GM23338 (cell line): ENCODE results near the gene BCL10. TPM values are rescaled to one million over a fixed set of nuclear protein-coding genes. Genes with fewer than 3 reads are reported as not detected.

Source experiments
- ATAC-seq: fragments of 200-7000 bp; cut with Tn5 transposase; 3 replicates; pipeline ENCODE4 v1.9.1; 2020
- DNase-seq: peaks from one replicate; pipeline ENCODE4 v3.0.0-alpha.2; 2015; ENCODE audit warnings: low spot score
- H2AFZ ChIP-seq: fragments of 200-600 bp; sonication (generic); 2 replicates; pipeline ENCODE4 v1.8.0; 2016; ENCODE audit warnings: antibody characterized with exemption, mild to moderate bottlenecking, moderate library complexity
- H3F3A ChIP-seq: fragments of 200-600 bp; sonication (generic); replicated peaks from 2 replicates; pipeline ENCODE4 v1.8.0; 2017; ENCODE audit warnings: antibody characterized with exemption, mixed run types, low read depth
- H3K27ac ChIP-seq: fragments of 200-600 bp; sonication (generic); 2 replicates; pipeline ENCODE4 v1.6.1; 2016; ENCODE audit warnings: low read depth
- H3K27me3 ChIP-seq: fragments of 200-600 bp; sonication (generic); 2 replicates; pipeline ENCODE4 v1.8.0; 2016; ENCODE audit warnings: mild to moderate bottlenecking, mixed run types, moderate library complexity; ENCODE audit not compliant: insufficient read depth
- H3K36me3 ChIP-seq: fragments of 200-600 bp; sonication (generic); 2 replicates; pipeline ENCODE4 v1.8.0; 2016; ENCODE audit warnings: mild to moderate bottlenecking; ENCODE audit not compliant: insufficient read depth
- H3K4me1 ChIP-seq: fragments of 200-600 bp; sonication (generic); 2 replicates; pipeline ENCODE4 v1.8.0; 2016; ENCODE audit warnings: mild to moderate bottlenecking, moderate library complexity; ENCODE audit not compliant: insufficient read depth
- H3K4me2 ChIP-seq: fragments of 200-600 bp; sonication (generic); 2 replicates; pipeline ENCODE4 v1.7.1; 2017; ENCODE audit warnings: mixed run types
- H3K4me3 ChIP-seq: fragments of 200-600 bp; sonication (generic); 2 replicates; pipeline ENCODE4 v1.6.1; 2016; ENCODE audit warnings: mixed run types
- H3K79me2 ChIP-seq: fragments of 200-600 bp; sonication (generic); replicated peaks from 2 replicates; pipeline ENCODE4 v1.8.0; 2017; ENCODE audit warnings: mild to moderate bottlenecking; ENCODE audit not compliant: insufficient read depth
- H3K9me2 ChIP-seq: fragments of 200-600 bp; sonication (generic); 2 replicates; pipeline ENCODE4 v1.8.0; 2017; ENCODE audit not compliant: insufficient read depth
- H4K20me1 ChIP-seq: fragments of 200-600 bp; sonication (generic); replicated peaks from 2 replicates; pipeline ENCODE4 v1.8.0; 2017; ENCODE audit warnings: mild to moderate bottlenecking; ENCODE audit not compliant: insufficient read depth
- H3K27ac Mint-ChIP-seq: 2 replicates; pipeline ENCODE4 v1.8.0; 2020; ENCODE audit warnings: inconsistent platforms, mild to moderate bottlenecking, moderate library complexity, mixed read lengths
- H3K27me3 Mint-ChIP-seq: 3 replicates; pipeline ENCODE4 v1.8.0; 2022; ENCODE audit warnings: low read depth, mild to moderate bottlenecking, moderate library complexity, mixed read lengths, inconsistent platforms; ENCODE audit not compliant: insufficient read depth, poor library complexity
- H3K36me3 Mint-ChIP-seq: 3 replicates; pipeline ENCODE4 v1.8.0; 2021; ENCODE audit warnings: low read depth, mild to moderate bottlenecking, inconsistent platforms, moderate library complexity, mixed read lengths
- H3K4me1 Mint-ChIP-seq: 3 replicates; pipeline ENCODE4 v1.8.0; 2020; ENCODE audit warnings: mild to moderate bottlenecking, inconsistent platforms, mixed read lengths
- H3K4me3 Mint-ChIP-seq: 3 replicates; pipeline ENCODE4 v1.8.0; 2021; ENCODE audit warnings: moderate library complexity, mild to moderate bottlenecking, inconsistent platforms, mixed read lengths
- H3K9me3 Mint-ChIP-seq: 3 replicates; pipeline ENCODE4 v1.8.0; 2020; ENCODE audit warnings: moderate library complexity, mild to moderate bottlenecking, inconsistent platforms, mixed read lengths
- CREB1 ChIP-seq: fragments of 250-450 bp; sonication (Bioruptor Pico); IDR thresholded peaks from 2 replicates; pipeline ENCODE4 v1.5.0; 2020; ENCODE audit warnings: low read depth, mild to moderate bottlenecking, moderate library complexity
- EZH2 ChIP-seq: fragments of 200-600 bp; sonication (generic); IDR thresholded peaks from one replicate; pipeline ENCODE4 v1.8.0; 2017; ENCODE audit warnings: antibody characterized with exemption, mild to moderate bottlenecking, low read depth; ENCODE audit not compliant: unreplicated experiment
- EZH2phosphoT487 ChIP-seq: fragments of 200-600 bp; sonication (generic); IDR thresholded peaks from one replicate; pipeline ENCODE4 v1.8.1; 2018; ENCODE audit warnings: antibody characterized with exemption; ENCODE audit not compliant: unreplicated experiment
- JUNB ChIP-seq: IDR thresholded peaks from one replicate; pipeline ENCODE4 v1.6.1; 2016; ENCODE audit warnings: antibody characterized with exemption; ENCODE audit not compliant: unreplicated experiment
- POLR2AphosphoS5 ChIP-seq: IDR thresholded peaks from 2 replicates; pipeline ENCODE4 v1.6.1; 2016; ENCODE audit warnings: antibody characterized with exemption, low read depth
- REST ChIP-seq: IDR thresholded peaks from one replicate; pipeline ENCODE4 v1.6.1; 2018; ENCODE audit warnings: antibody characterized with exemption; ENCODE audit not compliant: unreplicated experiment
- STAT1 ChIP-seq: IDR thresholded peaks from one replicate; pipeline ENCODE4 v1.6.1; 2016; ENCODE audit warnings: antibody characterized with exemption; ENCODE audit not compliant: unreplicated experiment
- ZNF114 ChIP-seq: fragments of 250-450 bp; sonication (Bioruptor Pico); IDR thresholded peaks from 2 replicates; pipeline ENCODE4 v1.5.0; 2020; ENCODE audit warnings: mild to moderate bottlenecking, moderate library complexity
- polyA plus RNA-seq: library from polyadenylated mRNA; unstranded; fragments of >200 nt; fragmentation: Nextera tagmentation; extraction: Ambion mirVana; gene quantifications from 2 replicates; pipeline ENCODE4 v1.2.1, GENCODE V29; 2016
- total RNA-seq: library from RNA; depleted of rRNA; stranded (reverse); fragments of >200 nt; shearing (Covaris generic); gene quantifications from 2 replicates; pipeline ENCODE4 v1.2.3, GENCODE V29; 2014
- TF ChIP-seq, protein P1 (sequence below): fragments of 250-450 bp; sonication (Bioruptor Pico); IDR thresholded peaks from 2 replicates; pipeline ENCODE4 v1.5.0; 2020; ENCODE audit warnings: mild to moderate bottlenecking, moderate library complexity

Gene BCL10
- total and polyA plus RNA-seq, 2 experiments from 2014 or later, result 23.1 to 33.7 TPM

DNA sequence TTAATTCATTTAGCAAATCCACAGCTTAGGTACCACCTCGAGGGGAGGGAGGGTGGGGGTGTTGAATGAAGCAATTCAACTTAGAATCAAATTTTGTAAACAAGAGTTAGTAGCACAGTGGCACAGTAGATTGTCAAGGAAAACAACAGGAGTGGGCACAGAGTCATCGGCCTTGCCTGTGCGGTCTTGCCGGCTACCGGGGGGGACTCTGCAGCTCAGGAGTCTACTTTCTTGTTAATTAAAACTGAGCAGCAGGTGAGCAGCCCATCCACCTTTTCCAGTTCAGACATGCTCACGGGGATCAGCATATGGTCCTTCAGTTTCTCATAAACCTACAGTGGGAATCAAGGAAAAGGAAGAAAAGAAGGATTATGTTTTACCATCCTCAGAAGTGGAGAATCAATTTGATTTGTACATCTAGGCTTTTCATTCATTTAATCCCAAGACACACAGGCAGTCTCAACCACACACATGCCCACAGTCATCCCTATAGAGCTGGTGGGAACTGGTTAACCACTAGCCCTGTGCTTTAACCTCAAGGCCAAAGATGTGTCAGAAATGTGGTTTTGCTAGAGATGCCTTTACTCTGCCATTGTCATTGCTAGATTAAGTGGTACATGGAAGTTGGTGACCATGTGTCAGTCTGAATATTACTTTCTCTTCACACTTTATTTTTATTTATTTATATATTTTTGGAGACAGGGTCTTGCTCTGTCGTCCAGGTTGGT is 45.0 kb upstream of the BCL10 start (continued):
- TF ChIP-seq POLR2AphosphoS5, result no peak
- no peak for TF ChIP-seq REST

DNA sequence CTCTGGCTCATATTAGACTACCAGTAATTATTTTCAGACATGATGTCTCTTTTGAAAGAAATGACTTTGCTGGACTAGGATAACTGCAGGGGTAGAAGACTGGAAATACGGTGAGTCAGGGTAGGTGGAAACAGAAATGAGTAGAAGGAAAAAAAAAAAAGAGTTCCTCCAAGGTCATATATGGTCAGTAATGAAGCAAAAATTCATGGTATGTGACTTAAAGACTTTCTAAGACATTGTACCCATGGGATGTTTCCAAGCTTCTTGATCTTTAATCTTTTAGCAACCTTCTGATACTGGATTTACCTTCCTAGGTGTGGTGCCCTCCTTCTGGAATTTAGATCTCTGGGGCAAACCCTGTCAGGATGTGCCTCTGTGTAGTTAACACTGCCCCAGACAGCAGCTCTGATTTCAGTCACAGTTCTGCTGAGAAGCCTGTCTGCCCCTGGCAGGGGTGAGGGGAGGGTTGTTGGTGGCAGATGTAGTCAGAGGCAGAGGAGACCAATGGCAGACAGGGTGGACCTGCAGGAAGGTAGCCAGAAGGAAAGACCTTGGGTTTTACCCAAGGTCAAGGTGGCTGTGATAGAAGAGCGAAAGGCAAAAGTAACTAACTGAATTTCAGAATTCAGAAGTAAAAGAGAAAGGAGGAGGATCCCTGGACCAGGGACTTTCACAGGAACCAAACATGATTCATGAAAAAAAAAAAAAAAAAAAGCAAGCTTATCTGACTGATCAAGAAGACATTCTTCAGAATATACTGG is 44.1 kb upstream of the BCL10 start:
- Histone ChIP-seq H3K4me2 (no peak overlapping the region), H3K4me1 (peaks cover 19% of the 10 kb centered on the region)
- no peak for TF ChIP-seq REST
- no peak for TF ChIP-seq JUNB
- no peak for TF ChIP-seq EZH2phosphoT487
- no peak for TF ChIP-seq ZNF114
- TF ChIP-seq CREB1 (CRISPR knock-in tag), result no peak
- TF ChIP-seq EZH2, result no peak
- TF ChIP-seq, protein P1, sequence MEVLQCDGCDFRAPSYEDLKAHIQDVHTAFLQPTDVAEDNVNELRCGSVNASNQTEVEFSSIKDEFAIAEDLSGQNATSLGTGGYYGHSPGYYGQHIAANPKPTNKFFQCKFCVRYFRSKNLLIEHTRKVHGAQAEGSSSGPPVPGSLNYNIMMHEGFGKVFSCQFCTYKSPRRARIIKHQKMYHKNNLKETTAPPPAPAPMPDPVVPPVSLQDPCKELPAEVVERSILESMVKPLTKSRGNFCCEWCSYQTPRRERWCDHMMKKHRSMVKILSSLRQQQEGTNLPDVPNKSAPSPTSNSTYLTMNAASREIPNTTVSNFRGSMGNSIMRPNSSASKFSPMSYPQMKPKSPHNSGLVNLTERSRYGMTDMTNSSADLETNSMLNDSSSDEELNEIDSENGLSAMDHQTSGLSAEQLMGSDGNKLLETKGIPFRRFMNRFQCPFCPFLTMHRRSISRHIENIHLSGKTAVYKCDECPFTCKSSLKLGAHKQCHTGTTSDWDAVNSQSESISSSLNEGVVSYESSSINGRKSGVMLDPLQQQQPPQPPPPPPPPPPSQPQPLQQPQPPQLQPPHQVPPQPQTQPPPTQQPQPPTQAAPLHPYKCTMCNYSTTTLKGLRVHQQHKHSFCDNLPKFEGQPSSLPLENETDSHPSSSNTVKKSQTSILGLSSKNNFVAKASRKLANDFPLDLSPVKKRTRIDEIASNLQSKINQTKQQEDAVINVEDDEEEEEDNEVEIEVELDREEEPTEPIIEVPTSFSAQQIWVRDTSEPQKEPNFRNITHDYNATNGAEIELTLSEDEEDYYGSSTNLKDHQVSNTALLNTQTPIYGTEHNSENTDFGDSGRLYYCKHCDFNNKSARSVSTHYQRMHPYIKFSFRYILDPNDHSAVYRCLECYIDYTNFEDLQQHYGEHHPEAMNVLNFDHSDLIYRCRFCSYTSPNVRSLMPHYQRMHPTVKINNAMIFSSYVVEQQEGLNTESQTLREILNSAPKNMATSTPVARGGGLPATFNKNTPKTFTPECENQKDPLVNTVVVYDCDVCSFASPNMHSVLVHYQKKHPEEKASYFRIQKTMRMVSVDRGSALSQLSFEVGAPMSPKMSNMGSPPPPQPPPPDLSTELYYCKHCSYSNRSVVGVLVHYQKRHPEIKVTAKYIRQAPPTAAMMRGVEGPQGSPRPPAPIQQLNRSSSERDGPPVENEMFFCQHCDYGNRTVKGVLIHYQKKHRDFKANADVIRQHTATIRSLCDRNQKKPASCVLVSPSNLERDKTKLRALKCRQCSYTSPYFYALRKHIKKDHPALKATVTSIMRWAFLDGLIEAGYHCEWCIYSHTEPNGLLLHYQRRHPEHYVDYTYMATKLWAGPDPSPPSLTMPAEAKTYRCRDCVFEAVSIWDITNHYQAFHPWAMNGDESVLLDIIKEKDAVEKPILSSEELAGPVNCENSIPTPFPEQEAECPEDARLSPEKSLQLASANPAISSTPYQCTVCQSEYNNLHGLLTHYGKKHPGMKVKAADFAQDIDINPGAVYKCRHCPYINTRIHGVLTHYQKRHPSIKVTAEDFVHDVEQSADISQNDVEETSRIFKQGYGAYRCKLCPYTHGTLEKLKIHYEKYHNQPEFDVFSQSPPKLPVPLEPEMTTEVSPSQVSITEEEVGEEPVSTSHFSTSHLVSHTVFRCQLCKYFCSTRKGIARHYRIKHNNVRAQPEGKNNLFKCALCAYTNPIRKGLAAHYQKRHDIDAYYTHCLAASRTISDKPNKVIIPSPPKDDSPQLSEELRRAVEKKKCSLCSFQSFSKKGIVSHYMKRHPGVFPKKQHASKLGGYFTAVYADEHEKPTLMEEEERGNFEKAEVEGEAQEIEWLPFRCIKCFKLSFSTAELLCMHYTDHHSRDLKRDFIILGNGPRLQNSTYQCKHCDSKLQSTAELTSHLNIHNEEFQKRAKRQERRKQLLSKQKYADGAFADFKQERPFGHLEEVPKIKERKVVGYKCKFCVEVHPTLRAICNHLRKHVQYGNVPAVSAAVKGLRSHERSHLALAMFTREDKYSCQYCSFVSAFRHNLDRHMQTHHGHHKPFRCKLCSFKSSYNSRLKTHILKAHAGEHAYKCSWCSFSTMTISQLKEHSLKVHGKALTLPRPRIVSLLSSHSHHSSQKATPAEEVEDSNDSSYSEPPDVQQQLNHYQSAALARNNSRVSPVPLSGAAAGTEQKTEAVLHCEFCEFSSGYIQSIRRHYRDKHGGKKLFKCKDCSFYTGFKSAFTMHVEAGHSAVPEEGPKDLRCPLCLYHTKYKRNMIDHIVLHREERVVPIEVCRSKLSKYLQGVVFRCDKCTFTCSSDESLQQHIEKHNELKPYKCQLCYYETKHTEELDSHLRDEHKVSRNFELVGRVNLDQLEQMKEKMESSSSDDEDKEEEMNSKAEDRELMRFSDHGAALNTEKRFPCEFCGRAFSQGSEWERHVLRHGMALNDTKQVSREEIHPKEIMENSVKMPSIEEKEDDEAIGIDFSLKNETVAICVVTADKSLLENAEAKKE (CRISPR knock-in tag), result no peak
- no peak for TF ChIP-seq POLR2AphosphoS5
- TF ChIP-seq STAT1, result no peak

More for the DNA sequence above, 44.1 kb upstream of the BCL10 start:
- H3K79me2 ChIP-seq, result no peaks in the 10 kb centered on the region
- no peaks in the 10 kb centered on the region for H3K36me3 ChIP-seq
- H4K20me1 ChIP-seq, result no peaks in the 10 kb centered on the region
- H3K4me3 ChIP-seq, result no peak overlapping the region
- Mint-ChIP-seq H3K27ac (peak overlapping the region; percentile 80; the same call in 1 of the 2 replicates), H3K9me3 (no peaks in the 10 kb centered on the region), H3K36me3 (no peaks in the 10 kb centered on the region), H3K27me3 (no peaks in the 10 kb centered on the region), H3K4me1 (peaks cover 24% of the 10 kb centered on the region), H3K4me3 (no peak overlapping the region)
- H3K27ac ChIP-seq, result peak overlapping the region; percentile 36; the same call in 1 of the 2 replicates
- no peaks in the 10 kb centered on the region for H3K9me2 ChIP-seq
- H3F3A ChIP-seq, result no peaks in the 10 kb centered on the region
- DNase-seq (no peak), ATAC-seq (no peak)
- H3K27me3 ChIP-seq, result no peaks in the 10 kb centered on the region
- H2AFZ ChIP-seq, result no peak overlapping the region
